Measurements from ENCODE around the gene KIF15. TPM values are rescaled to one million over a fixed set of nuclear protein-coding genes. Genes with fewer than 3 reads are reported as not detected.

The KIF15 gene
- total RNA-seq, 4 donors from 2014 or later, result 0.15 to 1.8 (median 0.33) TPM; not detected in 1

GRCh38 chr3:44860117-44860516 is 98.5 kb downstream of the KIF15 start:
- Histone ChIP-seq H3K36me3 (no peaks in the 10 kb centered on the region), H3K4me1 (peaks cover 6 to 7% of the 10 kb centered on the region in 2 donors), H3K9me3 (no peaks in the 10 kb centered on the region), H3K27ac (no peak overlapping the region), H3K4me3 (replicated peaks in 1 of 3) (no peak overlapping the region), H3K27me3 (no peaks in the 10 kb centered on the region)
- WGBS, 2 donors, result 92 to 94% methylated on average over 4 of the region's 4 CpGs
- no peak for DNase-seq
- TF ChIP-seq POLR2A (IDR thresholded peaks at IDR 0.05) (no peak), CTCF (IDR thresholded peaks at IDR 0.05) (no peak)
- intact Hi-C loops (cut with DNase I), result no loop called here

- WGBS, 2 donors, result 8 to 65% methylated on average over 2 to 25 of the region's 91 CpGs
- Histone ChIP-seq H3K9me3 (no peaks in the 10 kb centered on the region), H3K4me3 (replicated peaks in 1 of 3) (peak within 1 kb of the TSS in 2 of 3 donors; percentile 51 to 63), H3K4me1 (peaks cover 6 to 7% of the 10 kb centered on the region in 2 donors), H3K36me3 (no peaks in the 10 kb centered on the region), H3K27me3 (no peaks in the 10 kb centered on the region), H3K27ac (peak within 1 kb of the TSS; percentile 17 to 87 (median 75))
- intact Hi-C loops (cut with DNase I), result no loop called here
- peak; percentile 87 to 88 for DNase-seq
- TF ChIP-seq POLR2A (IDR thresholded peaks at IDR 0.05) (peak; percentile 44 to 92), CTCF (IDR thresholded peaks at IDR 0.05) (peak in 1 of 6 experiments; percentile 8)
Observed at GRCh38 chr3:44861412-44862225, 100.0 kb downstream of the KIF15 start, which contains the start of gene TMEM42. TMEM42 (plus strand) TSS chr3:44861912; CDS start chr3:44861925, 13 bp downstream.

- peak in 1 of 2 donors; percentile 25 for DNase-seq
- TF ChIP-seq POLR2A (IDR thresholded peaks at IDR 0.05) (no peak), CTCF (IDR thresholded peaks at IDR 0.05) (no peak)
- Histone ChIP-seq H3K9me3 (no peaks in the 10 kb centered on the region), H3K27me3 (no peaks in the 10 kb centered on the region), H3K27ac (peak overlapping the region in 2 of 3 donors; percentile 75 to 87), H3K36me3 (no peaks in the 10 kb centered on the region), H3K4me1 (peaks cover 6 to 7% of the 10 kb centered on the region in 2 donors), H3K4me3 (replicated peaks in 1 of 3) (peak overlapping the region in 2 of 3 donors; percentile 9 to 63)
- intact Hi-C loops (cut with DNase I), result no loop called here
- whole genome bisulfite sequencing, 2 donors, result 2 to 3% methylated on average over 11 to 12 of the region's 25 CpGs
Observed at GRCh38 chr3:44862226-44862637, 100.6 kb downstream of the KIF15 start.

GRCh38 chr3:44865272-44866035 is 103.9 kb downstream of the KIF15 start:
- Histone ChIP-seq H3K36me3 (no peaks in the 10 kb centered on the region), H3K9me3 (no peaks in the 10 kb centered on the region), H3K27me3 (no peaks in the 10 kb centered on the region), H3K27ac (no peak overlapping the region), H3K4me1 (peaks cover 6 to 12% of the 10 kb centered on the region in 2 donors), H3K4me3 (replicated peaks in 1 of 3) (no peak overlapping the region)
- DNase-seq, result no peak
- TF ChIP-seq POLR2A (IDR thresholded peaks at IDR 0.05), result no peak
- TF ChIP-seq CTCF (IDR thresholded peaks at IDR 0.05), result no peak
- WGBS, 2 donors, result 87 to 93% methylated on average over 7 of the region's 7 CpGs
- intact Hi-C loops (cut with DNase I), result no loop called here

Data from thyroid gland (tissue), 4 donors.